Measurements from ENCODE around the gene SLC12A8. TPM values are rescaled to one million over a fixed set of nuclear protein-coding genes. Genes with fewer than 3 reads are reported as not detected.

SLC12A8 gene
- total RNA-seq, 1 donor from 2014 or later, result 0.15 TPM

DNA sequence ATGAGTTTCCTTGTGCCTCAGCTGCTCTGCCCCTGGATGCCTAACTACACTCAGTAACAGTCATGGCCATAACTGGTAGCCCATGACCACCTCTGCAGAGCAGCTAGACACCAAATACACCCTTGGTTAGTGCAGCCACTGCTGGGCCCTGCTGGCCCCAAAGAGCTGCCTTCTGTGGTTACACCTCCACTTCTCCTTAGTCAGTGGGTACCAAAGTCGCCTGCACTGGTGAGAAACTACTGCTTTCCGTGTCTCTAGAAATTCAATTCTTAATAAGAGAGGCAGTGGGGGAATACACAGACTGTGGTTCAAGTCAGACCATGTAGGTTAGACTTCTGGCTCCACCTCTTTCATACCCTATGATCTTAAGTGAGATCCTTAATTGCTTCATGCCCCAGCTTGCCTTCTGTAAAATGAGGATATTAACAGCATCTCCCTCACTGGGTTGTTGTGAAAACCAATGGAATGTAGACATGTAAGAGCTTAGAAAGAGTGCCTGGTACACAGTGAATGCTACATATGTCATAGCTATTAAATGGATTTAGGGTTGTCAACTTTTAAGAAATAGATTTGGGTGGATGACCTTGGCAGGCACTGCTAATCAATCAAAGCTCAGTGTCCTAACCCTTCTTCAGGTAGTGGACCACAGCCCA lies 174.9 kb downstream of the SLC12A8 start:
- intact Hi-C loops (cut with micrococcal nuclease), result no loop called here

DNA sequence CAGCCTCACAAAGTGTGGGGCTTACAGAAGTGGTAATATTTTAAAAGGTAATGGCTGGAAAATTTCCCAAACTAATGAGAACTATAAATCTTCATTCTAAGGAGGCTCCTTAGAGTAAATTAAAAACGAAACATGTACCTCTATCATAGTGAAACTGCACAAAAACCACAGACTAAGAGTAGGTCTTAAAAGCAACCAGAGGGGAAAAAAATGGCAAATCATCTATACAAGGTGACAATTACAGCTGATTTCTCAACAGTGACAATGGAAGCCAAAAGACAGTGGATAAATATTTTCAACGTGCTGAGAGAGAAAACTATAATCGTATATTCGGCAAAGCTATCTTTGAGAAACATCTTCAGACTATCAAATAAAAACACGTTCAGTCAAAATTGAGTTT lies 177.3 kb downstream of the SLC12A8 start:
- intact Hi-C loops (cut with micrococcal nuclease), result loop anchor here (1.0 kb wide), 2 partner anchors 17 to 106 kb away; no protein-coding TSS in a partner anchor

DNA sequence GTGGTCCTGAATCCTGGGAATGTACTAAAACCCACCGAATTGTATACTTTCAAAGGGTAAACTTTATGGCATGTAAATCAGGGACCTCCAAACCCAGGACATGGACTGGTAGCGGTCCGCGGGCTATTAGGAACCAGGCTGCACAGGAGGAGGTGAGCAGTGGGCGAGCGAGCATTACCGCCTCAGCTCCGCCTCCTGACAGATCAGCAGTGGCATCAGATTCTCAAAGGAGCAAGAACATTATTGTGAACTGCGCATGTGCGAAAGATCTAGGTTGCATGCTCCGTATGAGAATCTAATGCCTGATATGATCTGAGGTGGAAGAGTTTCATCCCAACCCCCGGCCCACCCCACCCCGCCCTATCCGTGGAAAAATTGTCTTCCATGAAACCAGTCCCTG lies 178.9 kb downstream of the SLC12A8 start:
- intact Hi-C loops (cut with micrococcal nuclease), result no loop called here

DNA sequence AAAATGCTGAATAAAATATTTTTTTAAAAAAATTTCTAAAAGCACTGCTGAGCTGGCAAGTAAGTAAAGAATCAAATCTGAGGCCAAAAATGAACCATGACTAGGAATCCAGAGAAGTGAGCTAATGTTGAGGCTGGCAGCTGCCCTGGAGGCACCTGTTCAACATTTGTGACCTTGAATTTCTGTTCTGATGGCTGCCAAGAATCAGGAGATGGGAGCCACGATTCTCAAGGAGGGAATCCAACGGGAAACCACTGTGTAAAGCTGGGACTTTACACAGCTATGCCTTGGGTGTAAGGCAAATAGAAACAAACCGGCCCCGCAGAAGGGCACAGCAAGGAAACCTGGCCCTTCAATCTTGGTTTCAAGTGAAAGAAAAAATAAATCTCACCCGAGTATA lies 179.4 kb downstream of the SLC12A8 start:
- intact Hi-C loops (cut with micrococcal nuclease), result no loop called here

DNA sequence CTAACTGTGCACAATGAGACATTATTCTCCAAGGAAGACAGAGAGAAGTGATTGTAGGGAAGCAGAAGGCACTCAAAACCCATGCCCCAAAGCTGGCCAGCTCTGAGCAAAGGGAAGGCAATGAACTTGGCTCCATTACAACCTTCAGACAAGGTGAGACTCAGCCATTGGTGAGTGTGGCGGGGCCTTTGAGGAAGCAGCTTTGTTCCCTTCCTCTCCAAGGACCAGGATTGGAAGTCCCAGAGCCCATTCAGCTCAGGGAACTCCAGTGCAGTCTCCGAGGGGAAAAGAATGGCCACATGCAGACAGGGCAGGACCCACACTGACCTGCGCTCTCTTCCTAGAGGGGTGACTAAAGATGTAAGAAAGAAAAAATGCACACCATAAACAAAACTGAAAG lies 179.9 kb downstream of the SLC12A8 start:
- intact Hi-C loops (cut with micrococcal nuclease), result no loop called here

Other genes with a start within 250 kb of the SLC12A8 start
- 39.9 and 44.6 TPM in 2 replicates for gene HEG1, start 156.8 kb downstream of the SLC12A8 start, total RNA-seq
- 44.5 and 45.2 TPM in 2 replicates for gene ZNF148, start 162.6 kb upstream of the SLC12A8 start, total RNA-seq

Data from T-helper 1 cell treated with Interleukin-12 subunit alpha and Interleukin-12 subunit beta and Interleukin-4 antibody, amounts not matched to agents 30 ng/mL and 1 ng/mL, for 36 hours (primary cell).